HG03432 (cell line): ENCODE data around the gene CASQ1.
A peak's percentile ranks its signal among the peaks of the same experiment; 100 is the strongest.

Experiments used
- ATAC-seq: cut with Tn5 transposase; IDR thresholded peaks from one replicate; pipeline ENCODE4 v1.9.1; 2021; ENCODE audit warnings: mild to moderate bottlenecking, moderate library complexity; ENCODE audit not compliant: unreplicated experiment

CASQ1 gene

GRCh38 chr1:160168016-160168415 is 22.4 kb upstream of the CASQ1 start:
- ATAC-seq = no peak

DNA sequence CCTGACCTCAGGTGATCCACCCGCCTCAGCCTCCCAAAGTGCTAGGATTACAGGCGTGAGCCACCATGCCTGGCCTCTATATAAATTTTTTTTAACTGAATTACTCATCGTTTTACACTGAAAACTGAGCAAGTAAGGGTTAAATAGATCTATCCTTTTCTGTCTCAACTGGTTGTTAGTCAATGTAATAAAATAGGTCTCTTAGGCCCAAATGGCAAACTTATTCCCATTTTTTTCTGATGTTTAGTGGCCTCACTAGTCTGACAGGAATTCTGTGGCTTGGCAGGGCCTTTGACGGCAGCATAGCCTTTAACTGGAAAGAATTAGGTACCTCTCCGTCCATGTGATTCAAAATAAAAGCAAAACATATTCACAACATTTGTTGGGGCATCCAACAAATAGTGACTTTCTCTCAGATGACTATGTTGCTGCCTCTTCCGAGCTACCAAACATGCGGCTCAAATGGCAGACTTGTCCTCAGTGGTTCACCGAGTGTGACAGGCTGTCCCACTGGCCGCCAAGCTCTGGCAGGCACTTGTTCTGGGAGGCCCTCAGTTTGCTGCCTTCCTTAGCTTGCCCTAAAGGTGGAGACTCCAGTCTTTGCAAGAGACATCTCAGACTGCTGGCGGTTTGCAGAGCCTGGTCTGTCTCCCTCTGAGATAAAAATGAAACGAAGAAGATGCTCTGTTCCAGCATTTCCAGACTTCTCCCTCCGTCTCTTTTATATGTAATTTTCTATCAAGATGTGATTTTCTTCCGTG is 21.6 kb upstream of the CASQ1 start:
- ATAC-seq = no peak

DNA sequence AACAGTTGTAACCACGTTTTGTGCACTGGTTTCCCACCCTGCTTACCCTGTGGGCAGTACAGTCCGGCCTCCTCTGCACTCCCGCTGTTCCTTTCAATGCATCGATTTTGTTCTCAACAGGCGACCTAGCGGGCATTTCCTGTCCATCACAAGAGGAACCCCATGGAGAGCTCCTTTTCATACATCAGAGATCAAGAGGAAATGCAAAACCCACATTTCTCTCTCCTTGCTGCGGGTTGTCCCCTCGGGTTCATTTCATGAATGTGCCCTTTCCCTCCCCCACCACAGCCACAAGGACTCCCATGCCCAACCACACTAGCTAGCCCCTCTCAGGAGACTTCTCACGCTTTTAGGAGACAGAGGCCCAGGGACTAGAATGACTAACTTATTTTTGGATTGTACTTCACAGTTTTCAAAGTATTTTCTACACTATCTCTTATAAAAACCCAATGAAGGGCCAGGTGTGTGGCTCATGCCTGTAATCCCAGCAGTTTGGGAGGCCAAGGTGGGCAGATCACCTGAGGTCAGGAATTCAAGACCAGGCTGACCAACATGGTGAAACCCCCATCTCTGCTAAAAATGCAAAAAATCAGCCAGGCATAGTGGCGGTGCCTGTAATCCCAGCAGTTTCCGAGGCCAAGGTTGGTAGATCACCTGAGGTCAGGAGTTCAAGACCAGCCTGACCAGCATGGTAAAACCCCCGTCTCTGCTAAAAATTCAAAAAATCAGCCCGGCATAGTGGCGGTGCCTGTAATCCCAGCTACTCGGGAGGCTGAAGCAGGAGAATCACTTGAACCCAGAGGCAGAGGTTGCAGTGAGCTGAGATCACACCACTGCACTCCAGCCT is 20.6 kb upstream of the CASQ1 start:
- ATAC-seq = peak; percentile 78

GRCh38 chr1:160171354-160171753 is 19.0 kb upstream of the CASQ1 start:
- ATAC-seq = no peak

GRCh38 chr1:160171980-160172379 is 18.4 kb upstream of the CASQ1 start:
- no peak for ATAC-seq

GRCh38 chr1:160177231-160177630 is 13.1 kb upstream of the CASQ1 start:
- ATAC-seq = no peak

GRCh38 chr1:160177667-160178066 is 12.7 kb upstream of the CASQ1 start:
- ATAC-seq = no peak

DNA sequence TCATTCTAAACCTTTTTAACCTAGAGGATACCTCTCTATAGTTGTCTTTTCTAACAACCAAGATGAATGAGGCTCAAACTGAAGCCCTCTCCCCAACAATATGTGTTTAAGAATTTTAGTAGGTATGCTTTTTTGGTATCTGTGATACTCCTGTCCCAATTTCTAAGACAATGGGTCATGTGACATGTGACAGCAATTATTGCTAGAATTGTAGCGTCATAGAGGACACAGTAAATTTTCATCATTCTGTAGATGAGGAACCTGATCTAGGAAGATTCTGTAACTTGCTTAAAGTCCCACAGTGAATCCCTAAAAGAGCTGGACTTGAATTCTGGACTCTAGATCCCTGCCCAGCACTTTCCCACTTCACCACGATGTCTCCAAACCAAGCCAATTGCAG is 11.6 kb upstream of the CASQ1 start:
- no peak for ATAC-seq

GRCh38 chr1:160179336-160179735 is 11.0 kb upstream of the CASQ1 start:
- ATAC-seq = no peak

DNA sequence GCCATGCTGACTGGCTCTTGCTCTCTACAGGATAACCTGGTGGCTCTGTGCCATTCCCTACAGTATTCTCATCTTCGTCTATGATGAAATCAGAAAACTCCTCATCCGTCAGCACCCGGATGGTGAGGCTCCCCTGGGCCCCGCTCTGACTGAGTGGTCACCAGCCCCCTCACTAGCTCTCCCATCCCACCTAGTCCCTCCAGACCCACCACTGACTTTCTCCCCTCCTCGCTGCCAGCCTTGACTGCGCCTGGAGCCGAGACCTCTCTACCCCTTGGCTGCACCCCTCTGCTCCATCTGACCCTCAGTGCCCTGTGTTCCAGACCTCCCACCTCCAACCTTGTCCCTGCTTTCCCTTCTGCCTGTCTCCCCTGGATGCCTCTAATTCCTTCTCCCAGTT is 4.1 kb upstream of the CASQ1 start:
- no peak for ATAC-seq

DNA sequence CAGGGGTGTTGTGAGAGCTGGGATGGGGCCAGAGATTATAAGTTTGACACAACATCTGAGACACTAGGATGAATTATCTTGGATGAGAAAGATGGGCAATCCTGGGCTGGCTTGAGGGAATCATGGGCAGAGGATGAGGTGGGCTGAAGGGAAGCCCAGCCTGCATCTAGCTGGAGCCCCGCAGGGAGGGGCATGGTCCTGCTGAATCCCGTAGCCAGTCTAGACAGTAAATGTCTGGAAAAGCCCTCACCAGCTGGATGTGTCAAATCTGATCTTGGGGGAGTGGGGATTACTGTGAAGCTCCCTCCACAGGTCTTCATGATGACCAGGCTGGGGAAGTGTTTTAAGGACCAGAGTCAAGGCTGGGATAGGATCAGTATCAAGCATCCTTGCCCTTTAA is 3.6 kb upstream of the CASQ1 start:
- ATAC-seq = no peak

GRCh38 chr1:160187407-160187806 is 3.0 kb upstream of the CASQ1 start:
- ATAC-seq = no peak

DNA sequence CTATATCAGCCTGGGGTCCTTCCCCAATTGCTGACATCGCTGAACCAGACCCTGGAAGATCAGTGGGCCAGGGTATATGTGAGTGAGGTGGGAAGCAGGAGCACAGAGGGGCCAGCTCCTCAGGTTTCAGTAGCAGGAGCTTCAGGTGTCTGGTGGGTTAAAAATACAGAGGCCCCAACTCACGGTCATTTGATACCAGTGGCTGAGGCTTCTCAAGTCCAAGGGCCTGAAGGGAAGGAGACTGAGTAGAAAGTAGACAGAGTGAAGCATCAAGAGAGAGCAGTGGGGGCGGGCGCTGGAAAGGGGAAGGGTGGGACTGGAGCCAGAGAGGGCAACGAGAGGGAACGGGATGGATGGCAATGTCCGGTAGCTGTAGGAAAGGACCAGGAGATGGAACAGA is 2.0 kb upstream of the CASQ1 start:
- ATAC-seq = no peak

GRCh38 chr1:160191756-160192155 is 1.4 kb downstream of the CASQ1 start:
- no peak for ATAC-seq

DNA sequence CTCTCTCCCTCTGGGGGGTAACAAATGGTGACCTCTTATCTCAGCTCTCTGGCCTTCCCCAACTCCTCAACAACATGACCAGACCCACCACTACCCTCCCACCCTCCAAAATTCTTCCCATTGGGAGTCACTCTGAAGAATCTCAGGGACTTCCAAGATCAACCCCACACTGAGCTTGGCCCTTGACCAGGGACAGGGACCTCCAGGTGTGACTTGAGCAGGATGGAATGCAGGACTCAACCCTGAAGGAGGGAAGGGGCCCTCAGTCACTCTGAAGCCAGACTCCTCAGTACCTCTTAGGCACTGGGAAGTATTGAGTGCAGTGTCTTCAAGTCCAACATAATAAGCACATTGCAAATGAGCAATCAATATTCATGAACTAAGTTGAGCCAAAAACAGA is 1.9 kb downstream of the CASQ1 start:
- ATAC-seq = no peak

GRCh38 chr1:160193091-160193819 is 2.9 kb downstream of the CASQ1 start:
- peak; percentile 71 for ATAC-seq

DNA sequence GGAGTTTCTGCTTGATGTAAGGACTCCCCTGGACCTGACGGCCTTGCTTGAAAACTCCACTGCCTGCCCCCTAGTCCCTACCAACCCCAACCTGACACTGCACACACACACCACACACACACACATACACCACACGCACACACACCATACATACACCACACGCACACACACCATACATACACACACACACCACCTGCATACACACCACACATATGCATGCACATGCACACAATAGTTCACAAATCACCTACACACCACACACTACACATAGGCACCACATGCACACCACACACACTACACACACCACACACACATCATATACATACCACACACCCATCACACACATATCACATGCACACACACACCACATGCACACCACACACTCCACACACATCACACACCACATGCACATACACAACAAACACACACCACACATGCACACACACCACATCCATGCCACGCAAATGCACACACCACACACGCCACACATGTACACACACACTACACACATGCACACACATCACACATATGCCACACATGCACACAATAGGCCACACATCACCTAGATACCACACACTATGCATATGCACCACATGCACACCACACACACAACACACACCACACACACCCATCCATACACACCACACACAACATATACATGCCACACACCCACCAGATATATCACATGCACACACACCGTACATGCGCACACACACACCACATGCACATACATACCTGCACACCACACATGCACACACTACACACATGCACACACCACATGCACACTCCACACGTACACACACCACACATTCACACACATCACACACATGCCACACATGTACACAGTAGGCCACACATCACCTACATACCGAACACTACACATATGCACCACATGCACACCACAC is 3.7 kb downstream of the CASQ1 start:
- no peak for ATAC-seq

DNA sequence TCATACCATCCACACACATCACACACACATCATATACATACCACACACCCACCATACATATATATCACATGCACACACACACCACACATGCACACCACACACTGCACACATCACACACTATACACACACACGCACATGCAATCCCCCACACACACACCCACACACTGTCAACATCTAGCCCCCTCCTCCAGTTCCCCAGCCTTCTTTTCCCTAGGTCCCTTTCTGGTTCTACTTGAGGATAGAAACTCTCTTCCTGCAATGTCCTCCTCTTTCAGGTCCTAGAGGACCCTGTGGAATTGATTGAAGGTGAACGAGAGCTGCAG is 4.3 kb downstream of the CASQ1 start:
- ATAC-seq = no peak

- no peak for ATAC-seq
Observed at GRCh38 chr1:160196143-160196542, 5.8 kb downstream of the CASQ1 start.

- no peak for ATAC-seq
Observed at GRCh38 chr1:160197231-160197630, 6.9 kb downstream of the CASQ1 start.

DNA sequence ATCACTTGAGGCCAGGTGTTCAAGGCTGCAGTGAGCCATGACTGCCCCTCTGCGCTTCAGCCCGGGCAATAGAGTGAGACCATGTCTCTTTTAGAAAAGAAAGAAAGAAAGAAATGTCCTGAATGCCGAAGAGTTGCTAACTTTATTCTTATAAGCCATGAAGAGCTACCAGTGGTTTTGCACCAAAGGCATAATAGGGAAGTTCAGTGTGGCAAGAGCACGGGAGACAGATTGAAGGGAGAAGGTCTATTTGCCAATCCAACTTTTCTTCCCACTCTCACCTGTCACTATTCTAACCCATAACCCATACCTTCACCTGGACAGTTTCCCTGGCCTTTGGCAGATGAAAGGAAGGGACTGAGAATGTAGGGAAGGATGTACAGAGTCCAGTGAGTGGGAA is 10.4 kb downstream of the CASQ1 start:
- no peak for ATAC-seq
